ENCODE data around the gene CHAC2.

- TF ChIP-seq CTCF (IDR thresholded peaks at IDR 0.05) (no peak), POLR2A (IDR thresholded peaks at IDR 0.05) (no peak), POLR2AphosphoS5 (IDR thresholded peaks at IDR 0.05) (no peak), EP300 (IDR thresholded peaks at IDR 0.05) (no peak)
These were observed 25.7 kb downstream of the CHAC2 start for GRCh38 chr2:53793261-53793660.

All from stomach (tissue), 4 donors.